HAP-1 (cell line): ENCODE data around the gene LMBRD2.
"Not testable (repeated sequence)": the region's sequence is repeated elsewhere in the genome, so short reads cannot be mapped to it uniquely, and the experiment has no call there.

Experiments
- DNase-seq, 2 experiments: peaks; one replicate each; pipeline ENCODE4 v3.0.0-alpha.2; 2016 to 2020; ENCODE audit warnings: low spot score in 2 of 2
- H3K27me3 ChIP-seq: fragments of 250-450 bp; sonication (Bioruptor Pico); 2 replicates; pipeline ENCODE4 v1.5.1; 2020; ENCODE audit warnings: low read depth, mild to moderate bottlenecking, moderate library complexity
- H3K36me3 ChIP-seq: fragments of 250-450 bp; sonication (Bioruptor Pico); replicated peaks from 2 replicates; pipeline ENCODE4 v1.5.1; 2020; ENCODE audit warnings: mild to moderate bottlenecking
- H3K4me1 ChIP-seq: fragments of 250-450 bp; sonication (Bioruptor Pico); 2 replicates; pipeline ENCODE4 v1.5.1; 2020; ENCODE audit warnings: mild to moderate bottlenecking
- H3K4me3 ChIP-seq: fragments of 250-450 bp; sonication (Bioruptor Pico); 2 replicates; pipeline ENCODE4 v1.5.1; 2020; ENCODE audit warnings: mild to moderate bottlenecking, moderate library complexity
- H3K9me3 ChIP-seq: fragments of 250-450 bp; sonication (Bioruptor Pico); 2 replicates; pipeline ENCODE4 v1.5.1; 2020; ENCODE audit warnings: mild to moderate bottlenecking, moderate library complexity
- in situ Hi-C: fragments of 300-500 bp; cut with MboI; formaldehyde crosslinking; loops from 3 replicates; pipeline ENCODE4 v1.14.3; 2020; ENCODE audit warnings: low sequenced_read_pairs, inconsistent platforms, mixed read lengths

Gene LMBRD2

DNA sequence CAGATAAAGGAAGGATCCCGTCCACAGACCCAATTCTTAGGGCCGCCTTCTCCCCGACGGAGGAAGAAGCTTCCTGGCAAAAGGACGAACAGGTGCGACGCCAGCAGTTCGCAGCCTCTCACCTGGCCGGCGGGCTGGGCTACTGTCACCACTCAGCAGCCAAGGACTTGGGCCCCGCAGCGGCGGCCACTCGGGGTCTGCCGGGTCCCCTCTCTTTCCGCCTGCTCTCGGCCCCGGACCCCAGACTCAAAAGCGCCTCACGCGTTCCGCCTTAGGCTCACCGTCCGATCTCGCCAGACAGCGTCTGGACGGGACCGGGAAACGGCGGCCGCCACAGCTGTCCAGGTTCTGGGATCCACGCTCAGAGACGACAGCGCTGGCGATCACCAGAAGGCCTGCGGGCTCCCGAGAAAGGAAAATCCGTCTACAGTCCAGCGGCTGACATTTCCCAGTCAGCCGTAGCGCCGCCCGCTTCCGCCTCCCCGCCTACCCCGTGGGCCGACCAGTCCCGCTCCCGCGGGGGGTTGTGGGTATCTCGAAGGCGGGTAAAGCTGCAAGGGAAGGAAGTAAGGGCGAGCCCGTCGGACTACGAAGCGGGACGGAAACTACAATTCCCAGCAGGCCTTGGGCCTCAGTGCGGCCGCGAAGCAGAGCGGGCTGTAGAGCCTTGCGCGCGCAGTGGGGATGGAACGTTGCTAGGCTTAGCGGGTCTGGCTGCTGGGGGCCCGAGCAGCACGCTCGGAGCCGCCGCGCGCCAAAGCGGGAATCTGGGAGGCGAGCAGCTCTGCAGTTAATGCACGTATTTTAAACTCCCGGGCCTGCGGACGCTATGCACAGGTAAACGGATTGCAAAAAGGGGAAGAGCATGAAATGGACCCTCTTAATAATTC is at the start of gene LMBRD2, which contains the start of gene SKP2:
Gene LMBRD2, minus strand, starts transcription at position 454 of the 890 bp plus-strand sequence. CDS start 8,538 bp downstream, outside the sequence.
Gene SKP2, plus strand, starts transcription at position 678 of the 890 bp plus-strand sequence. Its CDS starts 152 bp downstream, at position 830.
- in situ Hi-C loops, result loop anchor here (5.0 kb wide), 1 partner anchor 74 kb away; no protein-coding TSS in a partner anchor
- Histone ChIP-seq H3K4me1 (peaks cover 12% of the 10 kb centered on the region), H3K4me3 (peak within 1 kb of the TSS; percentile 85), H3K9me3 (no peaks in the 10 kb centered on the region), H3K27me3 (no peaks in the 10 kb centered on the region), H3K36me3 (peaks cover 33% of the 10 kb centered on the region)
- DNase-seq, result peak; percentile 98

DNA sequence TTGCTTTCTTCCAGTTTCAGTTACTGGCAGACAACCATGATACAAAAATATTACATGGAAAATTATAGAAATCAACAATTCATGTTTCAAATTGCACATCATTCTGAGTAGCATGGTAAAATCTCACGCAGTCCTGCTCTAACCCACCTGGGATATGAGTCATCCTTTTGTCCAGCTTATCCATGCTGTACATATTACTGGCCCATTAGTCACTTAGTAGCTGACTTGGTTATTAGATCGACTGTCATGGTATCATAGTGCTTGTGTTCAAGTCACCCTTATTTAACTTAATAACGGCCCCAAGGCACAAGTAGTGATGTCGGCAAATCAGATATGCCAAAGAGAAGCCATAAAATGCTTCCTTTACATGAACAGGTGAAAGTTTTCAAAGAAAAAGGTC is 48.8 kb upstream of the LMBRD2 start:
- Histone ChIP-seq H3K4me1 (no peaks in the 10 kb centered on the region), H3K36me3 (peaks cover 22% of the 10 kb centered on the region)
- in situ Hi-C loops, result no loop called here

DNA sequence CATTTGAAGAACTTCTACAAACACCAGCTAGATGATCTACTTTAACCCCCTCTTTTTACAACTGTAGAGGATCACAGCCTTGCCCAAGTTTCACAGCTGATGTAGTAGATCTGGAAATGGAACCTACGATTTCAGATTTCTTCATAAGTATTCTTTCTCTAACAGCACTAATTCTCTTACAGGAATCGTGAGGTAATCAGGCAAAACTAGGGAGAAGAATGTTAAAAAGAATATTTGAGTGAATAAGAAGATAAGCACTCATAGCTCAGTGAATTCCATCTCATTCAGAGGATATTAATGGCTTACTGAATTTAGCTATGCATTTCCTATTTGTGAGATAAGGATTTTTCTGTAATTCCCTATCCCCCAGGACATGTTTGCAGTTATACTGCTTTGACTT is 47.9 kb upstream of the LMBRD2 start:
- DNase-seq, result no peak
- H3K27me3 ChIP-seq, result no peaks in the 10 kb centered on the region
- H3K36me3 ChIP-seq, result peaks cover 22% of the 10 kb centered on the region
- no peaks in the 10 kb centered on the region for H3K4me1 ChIP-seq
- in situ Hi-C loops, result no loop called here
- no peaks in the 10 kb centered on the region for H3K9me3 ChIP-seq
- no peak overlapping the region for H3K4me3 ChIP-seq

More for the DNA sequence above, 48.8 kb upstream of the LMBRD2 start:
- no peaks in the 10 kb centered on the region for H3K27me3 ChIP-seq
- H3K4me3 ChIP-seq, result no peak overlapping the region
- H3K9me3 ChIP-seq, result no peaks in the 10 kb centered on the region
- no peak for DNase-seq

DNA sequence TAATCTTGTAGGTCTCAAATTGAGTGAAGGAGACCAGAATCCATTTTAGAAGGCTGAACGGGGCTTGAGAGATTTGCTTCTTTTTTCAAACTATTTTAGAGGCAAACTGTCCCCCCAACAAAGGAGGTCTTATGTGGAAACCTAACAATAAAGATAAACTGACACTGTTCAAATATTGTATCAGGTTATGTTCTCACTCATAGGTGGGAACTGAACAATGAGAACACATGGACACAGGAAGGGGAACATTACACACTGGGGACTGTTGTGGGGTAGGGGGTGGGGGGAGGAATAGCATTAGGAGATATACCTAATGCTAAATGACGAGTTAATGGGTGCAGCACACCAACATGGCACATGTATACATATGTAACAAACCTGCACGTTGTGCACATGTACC is 47.1 kb upstream of the LMBRD2 start:
- H3K9me3 ChIP-seq, H3K4me3 ChIP-seq, H3K27me3 ChIP-seq, H3K4me1 ChIP-seq, DNase-seq, in situ Hi-C loops: not testable (repeated sequence)
- peaks cover 22% of the 10 kb centered on the region for H3K36me3 ChIP-seq

DNA sequence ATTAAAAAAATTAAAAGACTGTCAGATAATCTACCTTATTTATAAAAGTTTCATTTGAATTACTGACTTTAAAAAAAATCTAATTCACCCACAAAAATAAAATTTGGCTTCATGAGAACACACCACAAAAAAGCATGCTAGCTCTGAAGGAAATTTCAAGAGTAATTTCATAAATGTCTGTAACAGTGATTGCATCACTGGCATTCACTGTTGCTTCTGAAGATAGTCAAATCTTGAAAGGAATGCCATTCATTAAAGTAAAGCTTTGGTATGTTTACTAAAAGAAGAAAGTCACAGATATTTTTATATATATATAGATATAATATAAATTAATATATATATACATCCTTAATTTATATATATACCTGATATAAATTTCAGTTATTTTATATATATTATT is 46.6 kb upstream of the LMBRD2 start:
- Histone ChIP-seq H3K27me3 (no peaks in the 10 kb centered on the region), H3K36me3 (peaks cover 22% of the 10 kb centered on the region), H3K4me3 (no peak overlapping the region), H3K9me3 (no peaks in the 10 kb centered on the region), H3K4me1 (no peaks in the 10 kb centered on the region)
- in situ Hi-C loops, result no loop called here
- DNase-seq, result no peak

DNA sequence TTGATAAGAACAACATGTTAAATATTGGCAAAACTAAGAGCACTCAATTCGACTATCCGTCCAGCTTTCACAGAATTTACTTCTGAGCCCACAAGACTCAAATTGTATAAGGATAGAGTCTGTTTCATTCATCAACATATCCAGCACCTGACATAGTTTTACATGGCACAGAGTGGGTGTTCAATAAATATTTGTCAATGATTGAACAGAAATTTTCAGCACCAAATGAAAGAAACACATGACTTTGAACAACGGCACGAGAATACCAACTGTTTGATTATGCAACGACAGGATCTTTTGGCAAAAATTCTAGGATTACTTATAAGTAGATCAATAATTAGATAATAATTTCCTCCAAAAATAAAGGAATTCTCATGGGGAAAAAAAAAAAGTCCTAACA is 42.1 kb upstream of the LMBRD2 start:
- no peaks in the 10 kb centered on the region for H3K9me3 ChIP-seq
- peaks cover 12% of the 10 kb centered on the region for H3K36me3 ChIP-seq
- H3K27me3 ChIP-seq, result no peaks in the 10 kb centered on the region
- H3K4me3 ChIP-seq, result no peak overlapping the region
- DNase-seq, result no peak
- in situ Hi-C loops, result no loop called here
- H3K4me1 ChIP-seq, result no peaks in the 10 kb centered on the region

DNA sequence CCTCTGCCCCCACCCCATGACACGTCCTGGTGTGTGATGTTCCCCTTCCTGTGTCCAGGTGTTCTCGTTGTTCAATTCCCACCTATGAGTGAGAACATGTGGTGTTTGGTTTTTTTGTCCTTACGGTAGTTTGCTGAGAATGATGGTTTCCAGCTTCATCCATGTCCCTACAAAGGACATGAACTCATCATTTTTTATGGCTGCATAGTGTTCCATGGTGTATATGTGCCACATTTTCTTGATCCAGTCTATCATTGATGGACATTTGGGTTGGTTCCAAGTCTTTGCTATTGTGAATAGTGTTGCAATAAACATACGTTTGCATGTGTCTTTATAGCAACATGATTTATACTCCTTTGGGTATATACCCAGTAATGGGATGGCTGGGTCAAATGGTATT is 32.7 kb upstream of the LMBRD2 start:
- H3K27me3 ChIP-seq, H3K4me3 ChIP-seq, H3K4me1 ChIP-seq, in situ Hi-C loops, DNase-seq, H3K9me3 ChIP-seq: not testable (repeated sequence)
- H3K36me3 ChIP-seq, result peaks cover 54% of the 10 kb centered on the region

DNA sequence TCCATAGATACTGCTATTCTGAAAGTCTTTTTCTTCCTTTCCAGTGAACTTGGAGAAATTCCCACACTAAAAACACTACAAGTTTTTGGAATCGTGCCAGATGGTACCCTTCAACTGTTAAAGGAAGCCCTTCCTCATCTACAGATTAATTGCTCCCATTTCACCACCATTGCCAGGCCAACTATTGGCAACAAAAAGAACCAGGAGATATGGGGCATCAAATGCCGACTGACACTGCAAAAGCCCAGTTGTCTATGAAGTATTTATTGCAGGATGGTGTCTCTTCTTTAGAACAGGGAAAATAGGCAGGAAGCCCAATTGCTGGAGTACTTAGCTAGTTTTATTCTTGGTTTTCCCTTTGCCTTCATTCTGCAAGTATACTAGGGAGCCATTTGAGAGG is 30.1 kb upstream of the LMBRD2 start:
- in situ Hi-C loops, result no loop called here
- no peak for DNase-seq
- H3K36me3 ChIP-seq, result peaks cover 73% of the 10 kb centered on the region

DNA sequence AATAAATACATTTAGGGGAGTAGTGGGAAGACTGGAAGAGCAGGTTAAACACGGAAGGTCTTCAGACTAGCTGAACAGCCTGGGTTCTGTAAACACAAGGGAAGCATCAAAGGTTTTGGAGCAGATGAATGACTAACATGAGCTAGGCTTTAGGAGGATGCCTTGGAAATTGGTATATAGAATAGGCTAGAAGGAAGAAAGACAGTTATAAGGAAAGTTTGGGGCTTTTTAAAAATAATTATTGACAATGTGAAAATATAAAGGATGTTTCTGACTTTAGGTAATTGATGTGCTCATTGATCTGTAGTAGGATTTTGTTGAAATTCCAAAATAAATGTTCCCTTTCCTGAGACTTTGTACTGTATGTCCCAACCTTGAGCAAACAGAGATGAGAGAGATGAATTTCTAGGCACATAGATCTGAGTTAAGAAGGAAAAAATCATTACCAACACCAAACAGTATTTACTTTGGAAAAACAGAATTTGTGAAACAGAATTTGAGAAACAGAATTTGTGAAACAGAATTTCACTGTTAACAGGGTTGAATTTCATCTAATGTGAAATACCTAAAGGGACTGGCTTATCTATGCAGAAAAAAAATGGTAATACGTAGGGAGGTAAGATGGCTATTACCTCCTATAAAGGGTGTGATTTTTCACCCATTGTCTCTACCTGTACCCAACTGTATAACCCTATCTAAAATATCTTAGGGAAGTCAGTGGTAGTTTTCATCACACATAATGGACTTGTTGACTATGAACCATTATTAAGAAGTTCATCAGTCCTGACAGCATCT is 29.1 kb upstream of the LMBRD2 start:
- DNase-seq, result no peak
- in situ Hi-C loops, result no loop called here
- no peaks in the 10 kb centered on the region for H3K4me1 ChIP-seq
- no peaks in the 10 kb centered on the region for H3K27me3 ChIP-seq
- no peak overlapping the region for H3K4me3 ChIP-seq
- peaks cover 78% of the 10 kb centered on the region for H3K36me3 ChIP-seq
- H3K9me3 ChIP-seq, result no peaks in the 10 kb centered on the region

More for the DNA sequence above, 30.1 kb upstream of the LMBRD2 start:
- H3K4me3 ChIP-seq, result no peak overlapping the region
- H3K9me3 ChIP-seq, result no peaks in the 10 kb centered on the region
- no peaks in the 10 kb centered on the region for H3K4me1 ChIP-seq
- no peaks in the 10 kb centered on the region for H3K27me3 ChIP-seq

DNA sequence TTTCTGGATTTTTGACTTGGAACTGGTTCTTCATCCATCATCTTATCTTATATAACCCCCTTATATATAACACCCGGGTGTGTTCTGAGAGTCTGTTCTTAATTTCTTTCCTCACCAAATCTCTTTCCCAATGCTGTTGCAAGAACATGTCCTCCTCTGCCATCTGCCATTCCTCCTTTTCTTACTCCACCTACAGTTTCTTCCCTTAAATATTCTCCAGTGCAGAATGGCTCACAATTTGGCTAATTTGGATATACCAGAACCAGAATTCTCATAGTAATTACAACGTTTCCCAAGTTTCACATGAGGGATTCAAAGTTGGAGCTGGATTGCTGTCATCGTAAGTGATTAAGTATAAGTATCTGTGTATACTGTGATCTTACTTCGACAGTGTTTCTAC is 28.3 kb upstream of the LMBRD2 start:
- H3K36me3 ChIP-seq, result peaks cover 81% of the 10 kb centered on the region
- no peak for DNase-seq
- H3K4me3 ChIP-seq, result no peak overlapping the region
- H3K27me3 ChIP-seq, result no peaks in the 10 kb centered on the region
- no peaks in the 10 kb centered on the region for H3K9me3 ChIP-seq
- in situ Hi-C loops, result no loop called here
- H3K4me1 ChIP-seq, result no peaks in the 10 kb centered on the region

DNA sequence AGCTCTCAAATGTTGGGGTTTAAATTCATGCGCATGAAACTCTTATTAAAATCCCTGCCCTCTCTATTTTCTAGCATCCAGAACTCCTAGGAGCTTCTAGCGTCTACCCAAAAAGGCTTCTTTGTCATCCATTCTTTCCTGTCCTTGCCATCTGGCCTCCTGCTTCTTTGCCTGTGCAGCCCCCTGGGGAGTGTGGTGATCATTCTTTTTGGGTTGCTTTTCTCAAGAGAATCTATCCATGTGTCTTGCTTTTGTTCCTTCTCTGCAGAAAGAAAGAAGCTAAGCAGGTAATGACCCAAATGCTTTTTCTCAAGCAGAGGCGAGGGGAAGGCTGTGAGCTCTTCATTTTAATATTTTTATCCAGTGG is 26.8 kb upstream of the LMBRD2 start:
- Histone ChIP-seq H3K4me3 (no peak overlapping the region), H3K27me3 (no peaks in the 10 kb centered on the region), H3K36me3 (peaks cover 86% of the 10 kb centered on the region), H3K9me3 (no peaks in the 10 kb centered on the region), H3K4me1 (no peaks in the 10 kb centered on the region)
- DNase-seq, result no peak
- in situ Hi-C loops, result no loop called here

DNA sequence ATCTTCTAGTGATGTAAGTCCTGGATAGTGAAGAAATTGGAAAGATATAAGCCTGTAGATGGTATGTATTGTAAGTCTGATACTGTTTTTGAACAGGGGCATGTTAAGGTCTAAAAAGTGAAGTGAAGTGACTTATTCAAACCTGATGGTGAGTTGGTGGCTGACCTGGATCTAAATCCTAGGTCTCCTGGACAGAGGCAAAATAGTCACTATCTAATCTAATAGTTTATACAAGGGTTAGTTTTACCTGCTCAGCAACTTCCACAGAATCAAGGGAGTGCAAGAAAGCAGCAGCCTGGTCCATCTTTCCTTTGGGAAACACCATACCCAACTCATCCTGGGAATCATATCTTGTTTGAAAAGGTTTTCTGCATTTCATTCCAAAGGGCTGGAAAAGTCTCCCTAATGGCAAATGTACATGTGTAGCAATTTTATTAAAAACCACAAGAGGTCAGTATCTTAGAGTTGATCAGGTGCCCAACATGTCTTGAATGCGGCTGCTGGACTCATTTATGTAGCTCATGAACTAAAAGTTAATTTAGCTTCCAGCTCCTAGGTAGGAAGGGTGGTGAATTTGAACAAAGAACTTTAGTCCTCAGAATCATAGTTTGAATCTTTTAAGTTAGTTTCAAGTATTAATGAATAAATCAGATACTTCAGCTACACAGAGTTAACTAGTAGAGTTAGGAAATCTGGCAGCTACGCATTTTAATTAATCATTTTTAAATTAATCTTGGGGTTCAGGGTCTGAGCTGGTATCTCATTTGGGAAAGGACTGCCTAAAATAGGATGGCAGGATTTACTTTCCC is 26.2 kb upstream of the LMBRD2 start:
- H3K9me3 ChIP-seq, result no peaks in the 10 kb centered on the region
- no peak overlapping the region for H3K4me3 ChIP-seq
- DNase-seq, result peak in 1 of 2 experiments; percentile 30
- H3K27me3 ChIP-seq, result no peaks in the 10 kb centered on the region
- in situ Hi-C loops, result no loop called here
- peaks cover 90% of the 10 kb centered on the region for H3K36me3 ChIP-seq
- no peaks in the 10 kb centered on the region for H3K4me1 ChIP-seq

DNA sequence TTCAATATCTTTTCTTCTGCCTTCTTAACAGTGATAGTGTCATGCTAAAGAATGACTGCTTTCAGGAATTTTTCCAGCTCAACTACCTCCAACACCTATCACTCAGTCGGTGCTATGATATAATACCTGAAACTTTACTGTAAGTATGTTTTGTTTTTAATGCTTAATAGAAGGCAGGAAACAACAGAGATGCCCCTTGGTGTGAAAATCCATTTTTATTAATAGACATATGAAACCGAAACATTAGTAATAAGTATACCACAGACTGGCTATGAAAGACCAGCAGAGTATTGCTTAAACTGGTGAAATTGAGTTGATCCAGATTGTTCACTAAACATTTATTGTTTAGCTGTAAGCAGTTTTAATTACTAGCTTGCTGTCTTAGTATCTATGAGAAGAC is 25.5 kb upstream of the LMBRD2 start:
- DNase-seq, result no peak
- no peak overlapping the region for H3K4me3 ChIP-seq

More for the DNA sequence above, 25.5 kb upstream of the LMBRD2 start:
- Histone ChIP-seq H3K9me3 (no peaks in the 10 kb centered on the region), H3K36me3 (peaks cover 93% of the 10 kb centered on the region), H3K27me3 (no peaks in the 10 kb centered on the region), H3K4me1 (no peaks in the 10 kb centered on the region)
- in situ Hi-C loops, result no loop called here
